HK-2 (cell line): ENCODE results near the gene CEP170B.
"Not testable (repeated sequence)": the region's sequence is repeated elsewhere in the genome, so short reads cannot be mapped to it uniquely, and the experiment has no call there.

Source experiments
- DNase-seq: peaks from one replicate; pipeline ENCODE4 v3.0.0-alpha.2; 2018; ENCODE audit not compliant: unreplicated experiment

Gene CEP170B

DNA sequence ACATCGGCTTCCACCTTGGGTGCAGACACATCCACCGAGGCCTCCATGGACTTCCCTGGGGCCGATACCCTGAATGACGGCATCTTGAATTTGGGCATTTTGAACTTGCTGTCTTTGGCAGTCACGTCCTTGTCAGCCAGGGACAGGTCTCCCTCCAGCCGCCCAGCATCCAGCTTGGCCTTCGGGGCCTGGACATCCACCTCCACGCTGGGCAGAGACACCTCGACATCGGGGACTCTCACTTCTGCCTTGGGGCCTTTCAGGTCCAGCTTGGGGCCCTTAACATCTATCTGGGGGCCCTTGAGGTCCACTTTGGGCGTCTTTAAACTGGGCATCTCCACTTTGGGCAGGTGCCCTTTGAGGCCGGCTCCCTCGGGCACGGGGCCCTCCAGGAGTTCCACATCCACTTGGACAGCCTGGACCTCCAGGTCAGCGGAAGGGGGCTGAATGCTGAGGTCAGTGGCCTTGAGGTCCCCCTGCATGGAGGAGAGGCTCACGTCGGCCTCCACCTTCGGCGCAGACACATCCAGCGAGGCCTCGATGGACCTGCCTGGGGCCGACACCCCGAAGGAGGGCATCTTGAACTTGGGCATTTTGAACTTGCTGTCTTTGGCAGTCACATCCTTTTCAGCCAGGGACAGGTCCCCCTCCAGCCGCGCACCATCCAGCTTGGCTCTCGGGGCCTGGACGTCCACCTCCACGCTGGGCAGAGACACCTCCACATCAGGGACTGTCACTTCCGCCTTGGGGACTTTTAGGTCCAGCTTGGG is 79.6 kb downstream of the CEP170B start:
- DNase-seq: not testable (repeated sequence)

GRCh38 chr14:104945266-104945665 is 80.2 kb downstream of the CEP170B start:
- DNase-seq: not testable (repeated sequence)
